ENCODE measurements around the gene MOCOS. TPM values are rescaled to one million over a fixed set of nuclear protein-coding genes. Genes with fewer than 3 reads are reported as not detected.

Gene MOCOS
- total and polyA plus RNA-seq, 5 experiments from 2014 or later = 0.08 to 0.16 TPM; not detected in 3

Other genes starting within 250 kb of the MOCOS start
- gene RPRD1A, start 119.9 kb upstream of the MOCOS start, total RNA-seq = 10 to 100 TPM; 49.6 to 51.3 TPM
- gene RPRD1A, start 119.9 kb upstream of the MOCOS start, polyA plus RNA-seq = 10 to 100 TPM in 1 of 3 donors, 1 to 10 TPM in 2; 6.7 to 12.0 (median 9.4) TPM
- 10 to 100 TPM; 22.4 to 22.9 TPM for gene SLC39A6, start 58.2 kb upstream of the MOCOS start, total RNA-seq
- gene SLC39A6, start 58.2 kb upstream of the MOCOS start, polyA plus RNA-seq = 10 to 100 TPM; 22.2 to 25.3 (median 23.0) TPM
- 100 to 1,000 TPM; 165 to 172 TPM for gene ELP2, start 57.6 kb upstream of the MOCOS start, total RNA-seq
- gene ELP2, start 57.6 kb upstream of the MOCOS start, polyA plus RNA-seq = 10 to 100 TPM; 65.4 to 84.0 (median 68.2) TPM
- not detected for gene FHOD3, start 110.2 kb downstream of the MOCOS start, total RNA-seq
- not detected for gene FHOD3, start 110.2 kb downstream of the MOCOS start, polyA plus RNA-seq

Measured in naive thymus-derived CD8-positive, alpha-beta T cell (primary cell).